Neural progenitor cell (in vitro differentiated cells): Measurements from ENCODE around the gene PVR. TPM values are rescaled to one million over a fixed set of nuclear protein-coding genes. Genes with fewer than 3 reads are reported as not detected.

Source experiments
- DNase-seq: peaks from one replicate; pipeline ENCODE4 v3.0.0-alpha.2; 2016; ENCODE audit warnings: low spot score
- H2AFZ ChIP-seq: fragments of 200-600 bp; sonication (generic); replicated peaks from 2 replicates; pipeline ENCODE4 v1.6.1; 2016; ENCODE audit warnings: antibody characterized with exemption
- H3F3A ChIP-seq: fragments of 200-600 bp; sonication (generic); 2 replicates; pipeline ENCODE4 v1.6.1; 2016; ENCODE audit warnings: antibody characterized with exemption, low read depth
- H3K27ac ChIP-seq: fragments of 200-600 bp; sonication (generic); 2 replicates; pipeline ENCODE4 v1.5.1; 2016; ENCODE audit warnings: mild to moderate bottlenecking
- H3K27me3 ChIP-seq: fragments of 200-600 bp; sonication (generic); 2 replicates; pipeline ENCODE4 v1.6.1; 2016; ENCODE audit warnings: mild to moderate bottlenecking, moderate library complexity
- H3K36me3 ChIP-seq: fragments of 200-600 bp; sonication (generic); 2 replicates; pipeline ENCODE4 v1.5.1; 2016
- H3K4me1 ChIP-seq: fragments of 200-600 bp; sonication (generic); 2 replicates; pipeline ENCODE4 v1.6.1; 2016; ENCODE audit warnings: mixed run types
- H3K4me2 ChIP-seq: fragments of 200-600 bp; sonication (generic); 2 replicates; pipeline ENCODE4 v1.6.1; 2016
- H3K4me3 ChIP-seq: fragments of 200-600 bp; sonication (generic); 2 replicates; pipeline ENCODE4 v1.5.1; 2016
- H3K79me2 ChIP-seq: fragments of 200-600 bp; sonication (generic); 2 replicates; pipeline ENCODE4 v1.6.1; 2016; ENCODE audit warnings: low read depth
- H3K9ac ChIP-seq: fragments of 200-600 bp; sonication (generic); 2 replicates; pipeline ENCODE4 v1.6.1; 2016
- H3K9me3 ChIP-seq: fragments of 200-600 bp; sonication (generic); 2 replicates; pipeline ENCODE4 v1.5.1; 2016; ENCODE audit warnings: low read depth
- H4K20me1 ChIP-seq: fragments of 200-600 bp; sonication (generic); 2 replicates; pipeline ENCODE4 v1.6.1; 2016; ENCODE audit warnings: low read depth
- H3K27ac Mint-ChIP-seq: 3 replicates; pipeline ENCODE4 v1.8.0; 2021; ENCODE audit warnings: mixed read lengths
- H3K27me3 Mint-ChIP-seq: 2 replicates; pipeline ENCODE4 v1.8.0; 2022; ENCODE audit warnings: low read depth, mild to moderate bottlenecking, inconsistent platforms, moderate library complexity, mixed read lengths; ENCODE audit not compliant: insufficient read depth
- H3K36me3 Mint-ChIP-seq: 3 replicates; pipeline ENCODE4 v1.8.0; 2021; ENCODE audit warnings: mixed read lengths
- H3K4me1 Mint-ChIP-seq: 3 replicates; pipeline ENCODE4 v1.8.0; 2021; ENCODE audit warnings: mixed read lengths
- H3K4me3 Mint-ChIP-seq: 3 replicates; pipeline ENCODE4 v1.8.0; 2021; ENCODE audit warnings: mild to moderate bottlenecking, moderate library complexity, mixed read lengths
- H3K9me3 Mint-ChIP-seq: 3 replicates; pipeline ENCODE4 v1.8.0; 2020; ENCODE audit warnings: mixed read lengths
- EZH2 ChIP-seq: fragments of 200-600 bp; sonication (generic); IDR thresholded peaks from 2 replicates; pipeline ENCODE4 v1.6.1; 2017; ENCODE audit warnings: antibody characterized with exemption, mild to moderate bottlenecking, moderate library complexity
- EZH2phosphoT487 ChIP-seq: fragments of 200-600 bp; sonication (generic); IDR thresholded peaks from 2 replicates; pipeline ENCODE4 v1.6.1; 2017; ENCODE audit warnings: antibody characterized with exemption
- total RNA-seq: library from RNA; depleted of rRNA; stranded (reverse); fragments of >200 nt; gene quantifications from 2 replicates; pipeline ENCODE4 v1.2.3, GENCODE V29; 2015; ENCODE audit warnings: low replicate concordance
- TF ChIP-seq, protein P1 (sequence below): fragments of 200-600 bp; sonication (generic); IDR thresholded peaks from 2 replicates; pipeline ENCODE4 v1.5.1; 2017; ENCODE audit warnings: antibody characterized with exemption, mild to moderate bottlenecking

The PVR gene
- total RNA-seq, 1 donor from 2014 or later: 4.4 TPM

DNA sequence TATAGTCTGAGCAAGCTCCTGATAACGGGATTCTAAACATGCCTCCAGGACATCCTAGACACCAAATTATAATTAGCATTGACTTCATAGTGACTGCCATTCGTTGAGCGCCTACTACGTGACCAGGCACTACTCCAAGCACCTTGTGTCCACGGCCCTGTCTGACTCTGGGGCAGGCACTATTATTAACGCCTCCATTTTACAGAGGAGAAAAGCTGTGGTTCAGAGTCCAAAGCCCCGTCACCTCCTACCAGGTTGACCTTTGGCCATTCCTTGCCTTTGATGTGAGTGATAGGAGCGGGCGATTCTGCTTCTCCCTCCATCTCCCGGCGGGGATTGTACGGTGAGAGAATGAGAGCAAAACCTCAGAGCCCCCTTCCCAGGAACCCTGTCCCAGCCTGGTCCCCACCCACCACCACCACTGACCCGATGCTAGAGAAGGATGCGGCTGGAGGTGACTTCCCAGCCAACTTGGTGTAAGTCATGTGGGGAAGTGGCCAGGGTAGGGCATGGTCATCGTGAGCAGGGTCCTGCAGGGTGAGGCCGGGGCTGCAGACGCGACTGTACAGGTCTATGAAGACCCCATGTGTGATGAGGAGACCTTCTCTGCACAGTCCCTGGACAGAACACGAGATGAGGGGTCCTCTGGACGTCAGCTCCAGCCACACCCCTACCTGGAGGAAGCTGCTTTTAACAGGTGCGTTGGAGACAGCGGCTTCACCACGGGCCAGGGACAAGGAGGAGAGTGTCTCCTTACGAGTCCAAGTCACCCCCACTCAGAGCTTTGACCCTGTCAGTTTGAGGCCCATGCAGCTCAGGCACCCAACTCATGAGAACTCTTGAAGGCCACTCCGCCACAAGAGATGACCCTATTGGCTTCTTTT lies 30.2 kb upstream of the PVR start, which contains the start of gene IGSF23:
Gene IGSF23, plus strand, starts transcription at position 269 of the 884 bp plus-strand sequence. Its CDS starts 83 bp downstream, at position 352.
- peaks cover 4% of the 10 kb centered on the region for H3K27me3 Mint-ChIP-seq
- no peak within 1 kb of the TSS for H2AFZ ChIP-seq

DNA sequence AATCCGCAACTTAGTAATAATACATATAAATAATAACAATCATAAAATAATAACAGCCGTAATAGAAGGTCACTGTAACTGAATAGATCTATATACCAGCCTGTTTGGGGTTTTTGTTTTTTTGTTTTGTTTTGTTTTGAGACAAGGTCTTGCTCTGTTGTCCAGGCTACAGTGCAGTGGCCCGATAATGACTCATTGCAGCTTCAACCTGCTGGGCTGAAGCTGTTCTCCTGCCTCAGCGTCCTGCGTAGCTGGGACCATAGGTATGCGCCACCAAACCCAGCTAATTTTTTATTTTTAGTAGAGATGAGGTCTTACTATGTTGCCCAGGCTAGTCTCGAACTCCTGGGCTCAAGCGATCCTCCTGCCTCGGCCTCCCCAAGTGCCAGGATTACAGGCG lies 29.4 kb upstream of the PVR start:
- H3K36me3 Mint-ChIP-seq: no peaks in the 10 kb centered on the region
- Histone ChIP-seq H3K9ac (no peak overlapping the region), H3K9me3 (no peaks in the 10 kb centered on the region), H3K79me2 (no peaks in the 10 kb centered on the region), H3K4me3 (no peak overlapping the region), H3K36me3 (no peaks in the 10 kb centered on the region), H3K27ac (no peak overlapping the region), H4K20me1 (no peaks in the 10 kb centered on the region), H3K4me2 (no peak overlapping the region), H3K27me3 (no peaks in the 10 kb centered on the region), H2AFZ (no peak overlapping the region), H3K4me1 (no peaks in the 10 kb centered on the region), H3F3A (no peaks in the 10 kb centered on the region)
- H3K9me3 Mint-ChIP-seq: no peaks in the 10 kb centered on the region
- no peak overlapping the region for H3K4me3 Mint-ChIP-seq
- peaks cover 4% of the 10 kb centered on the region for H3K27me3 Mint-ChIP-seq
- no peaks in the 10 kb centered on the region for H3K4me1 Mint-ChIP-seq
- TF ChIP-seq, protein P1, sequence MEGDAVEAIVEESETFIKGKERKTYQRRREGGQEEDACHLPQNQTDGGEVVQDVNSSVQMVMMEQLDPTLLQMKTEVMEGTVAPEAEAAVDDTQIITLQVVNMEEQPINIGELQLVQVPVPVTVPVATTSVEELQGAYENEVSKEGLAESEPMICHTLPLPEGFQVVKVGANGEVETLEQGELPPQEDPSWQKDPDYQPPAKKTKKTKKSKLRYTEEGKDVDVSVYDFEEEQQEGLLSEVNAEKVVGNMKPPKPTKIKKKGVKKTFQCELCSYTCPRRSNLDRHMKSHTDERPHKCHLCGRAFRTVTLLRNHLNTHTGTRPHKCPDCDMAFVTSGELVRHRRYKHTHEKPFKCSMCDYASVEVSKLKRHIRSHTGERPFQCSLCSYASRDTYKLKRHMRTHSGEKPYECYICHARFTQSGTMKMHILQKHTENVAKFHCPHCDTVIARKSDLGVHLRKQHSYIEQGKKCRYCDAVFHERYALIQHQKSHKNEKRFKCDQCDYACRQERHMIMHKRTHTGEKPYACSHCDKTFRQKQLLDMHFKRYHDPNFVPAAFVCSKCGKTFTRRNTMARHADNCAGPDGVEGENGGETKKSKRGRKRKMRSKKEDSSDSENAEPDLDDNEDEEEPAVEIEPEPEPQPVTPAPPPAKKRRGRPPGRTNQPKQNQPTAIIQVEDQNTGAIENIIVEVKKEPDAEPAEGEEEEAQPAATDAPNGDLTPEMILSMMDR: no peak
- TF ChIP-seq EZH2phosphoT487 (no peak), EZH2 (no peak)
- H3K27ac Mint-ChIP-seq: no peak overlapping the region
- no peak for DNase-seq

More for the DNA sequence above, 30.2 kb upstream of the PVR start, which contains the start of gene IGSF23:
- no peaks in the 10 kb centered on the region for H3K4me1 ChIP-seq
- Mint-ChIP-seq H3K4me1 (no peaks in the 10 kb centered on the region), H3K4me3 (no peak within 1 kb of the TSS), H3K9me3 (no peaks in the 10 kb centered on the region), H3K36me3 (no peaks in the 10 kb centered on the region), H3K27ac (no peak within 1 kb of the TSS)
- no peak within 1 kb of the TSS for H3K27ac ChIP-seq
- H3K36me3 ChIP-seq: no peaks in the 10 kb centered on the region
- no peak within 1 kb of the TSS for H3K4me3 ChIP-seq
- no peaks in the 10 kb centered on the region for H3K79me2 ChIP-seq
- H3K9me3 ChIP-seq: no peaks in the 10 kb centered on the region
- H3F3A ChIP-seq: no peaks in the 10 kb centered on the region
- no peaks in the 10 kb centered on the region for H4K20me1 ChIP-seq
- no peak for DNase-seq
- H3K4me2 ChIP-seq: no peak within 1 kb of the TSS
- H3K27me3 ChIP-seq: no peaks in the 10 kb centered on the region
- TF ChIP-seq EZH2phosphoT487 (no peak), EZH2 (no peak)
- TF ChIP-seq, protein P1: no peak
- H3K9ac ChIP-seq: no peak within 1 kb of the TSS

DNA sequence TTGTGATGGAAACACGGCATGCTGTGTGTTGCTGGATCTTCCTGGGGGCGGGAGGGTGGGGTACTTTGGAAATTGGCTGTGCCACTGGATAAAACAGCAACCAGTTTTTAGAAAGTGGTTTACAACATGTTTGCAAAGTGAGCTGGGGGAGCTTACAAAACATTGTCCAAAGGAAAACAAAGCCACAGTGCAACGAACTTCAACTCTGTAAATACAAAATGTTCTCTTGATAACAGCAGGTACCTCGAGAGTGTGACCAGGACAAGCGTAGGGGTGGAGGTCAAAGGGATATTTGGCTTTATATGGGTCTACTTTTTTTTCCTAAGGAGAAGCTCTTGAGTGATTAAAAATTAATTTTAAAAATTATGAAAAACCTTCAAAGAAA lies 27.9 kb upstream of the PVR start:
- TF ChIP-seq EZH2 (no peak), EZH2phosphoT487 (no peak)
- TF ChIP-seq, protein P1: no peak
- H3K4me3 Mint-ChIP-seq: no peak overlapping the region
- no peaks in the 10 kb centered on the region for H3K36me3 ChIP-seq
- no peaks in the 10 kb centered on the region for H3K36me3 Mint-ChIP-seq
- no peaks in the 10 kb centered on the region for H3F3A ChIP-seq
- H2AFZ ChIP-seq: no peak overlapping the region
- no peaks in the 10 kb centered on the region for H3K4me1 ChIP-seq
- DNase-seq: no peak
- H4K20me1 ChIP-seq: no peaks in the 10 kb centered on the region
- H3K27me3 Mint-ChIP-seq: peaks cover 4% of the 10 kb centered on the region
- H3K4me3 ChIP-seq: no peak overlapping the region
- H3K4me1 Mint-ChIP-seq: no peaks in the 10 kb centered on the region
- no peak overlapping the region for H3K27ac ChIP-seq
- no peak overlapping the region for H3K9ac ChIP-seq
- H3K79me2 ChIP-seq: no peaks in the 10 kb centered on the region
- H3K9me3 ChIP-seq: no peaks in the 10 kb centered on the region
- no peak overlapping the region for H3K27ac Mint-ChIP-seq
- no peaks in the 10 kb centered on the region for H3K9me3 Mint-ChIP-seq
- H3K4me2 ChIP-seq: no peak overlapping the region
- no peaks in the 10 kb centered on the region for H3K27me3 ChIP-seq
